HuH-7 (cell line): ENCODE measurements around the gene COMMD4.
"Not testable (repeated sequence)": the region's sequence is repeated elsewhere in the genome, so short reads cannot be mapped to it uniquely, and the experiment has no call there.

ENCODE experiments used
- DNase-seq: peaks from one replicate; pipeline ENCODE4 v3.0.0; 2011; ENCODE audit warnings: low spot score

The COMMD4 gene

GRCh38 chr15:75332093-75332492, 3.8 kb upstream of the COMMD4 start:
- DNase-seq = not testable (repeated sequence)

DNA sequence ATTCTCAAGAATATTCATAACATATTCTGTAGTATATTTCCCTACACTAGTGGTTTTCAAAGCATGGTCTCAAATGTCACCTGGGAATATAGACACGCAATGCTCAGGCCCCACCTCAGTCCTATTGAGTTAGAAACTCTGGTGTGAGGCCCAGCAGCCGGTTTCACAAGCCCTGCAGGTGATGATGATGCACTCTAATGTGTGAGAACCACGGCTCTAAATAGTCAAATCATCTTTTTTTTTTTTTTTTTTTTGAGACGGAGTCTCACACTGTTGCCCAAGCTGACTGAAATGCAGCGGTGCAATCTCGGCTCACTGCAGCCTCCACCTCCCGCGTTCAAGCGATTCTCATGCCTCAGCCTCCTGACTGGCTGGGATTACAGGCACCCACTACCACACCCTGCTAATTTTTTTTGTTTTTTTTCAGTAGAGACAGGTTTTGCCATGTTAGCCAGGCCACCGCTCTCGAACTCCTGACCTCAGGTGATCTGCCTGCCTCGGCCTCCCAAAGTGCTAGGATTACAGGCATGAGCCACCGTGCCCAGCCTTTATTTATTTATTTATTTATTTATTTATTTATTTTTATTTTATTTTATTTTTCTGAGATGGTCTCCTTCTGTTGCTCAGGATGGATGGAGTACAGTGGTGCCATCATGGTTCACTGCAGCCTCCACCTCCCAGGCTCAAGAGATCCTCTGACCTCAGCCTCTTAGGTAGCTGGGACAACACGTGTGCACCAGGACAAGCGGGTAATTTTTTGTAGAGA, 2.0 kb upstream of the COMMD4 start:
- DNase-seq = not testable (repeated sequence)

DNA sequence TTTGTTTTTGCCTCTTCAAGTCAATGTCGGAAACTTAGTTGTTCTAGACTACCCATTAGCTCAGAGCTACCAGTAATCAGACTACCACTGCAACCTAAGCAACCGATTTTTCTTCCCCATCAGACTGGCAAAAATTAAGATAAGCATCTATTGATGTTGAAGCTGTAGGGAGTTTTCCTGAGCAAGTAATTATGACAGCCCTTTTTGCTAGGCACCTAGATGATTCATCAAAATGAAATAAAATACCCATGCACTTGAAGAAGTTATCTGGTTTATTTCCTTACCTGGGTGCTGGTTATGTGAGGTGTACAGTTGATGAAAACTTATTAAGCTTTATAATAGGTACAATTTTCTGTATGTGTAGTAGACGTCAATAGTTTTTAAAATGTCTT, 554 bp upstream of the COMMD4 start:
- DNase-seq = no peak

GRCh38 chr15:75338661-75339240, 2.9 kb downstream of the COMMD4 start:
- no peak for DNase-seq

DNA sequence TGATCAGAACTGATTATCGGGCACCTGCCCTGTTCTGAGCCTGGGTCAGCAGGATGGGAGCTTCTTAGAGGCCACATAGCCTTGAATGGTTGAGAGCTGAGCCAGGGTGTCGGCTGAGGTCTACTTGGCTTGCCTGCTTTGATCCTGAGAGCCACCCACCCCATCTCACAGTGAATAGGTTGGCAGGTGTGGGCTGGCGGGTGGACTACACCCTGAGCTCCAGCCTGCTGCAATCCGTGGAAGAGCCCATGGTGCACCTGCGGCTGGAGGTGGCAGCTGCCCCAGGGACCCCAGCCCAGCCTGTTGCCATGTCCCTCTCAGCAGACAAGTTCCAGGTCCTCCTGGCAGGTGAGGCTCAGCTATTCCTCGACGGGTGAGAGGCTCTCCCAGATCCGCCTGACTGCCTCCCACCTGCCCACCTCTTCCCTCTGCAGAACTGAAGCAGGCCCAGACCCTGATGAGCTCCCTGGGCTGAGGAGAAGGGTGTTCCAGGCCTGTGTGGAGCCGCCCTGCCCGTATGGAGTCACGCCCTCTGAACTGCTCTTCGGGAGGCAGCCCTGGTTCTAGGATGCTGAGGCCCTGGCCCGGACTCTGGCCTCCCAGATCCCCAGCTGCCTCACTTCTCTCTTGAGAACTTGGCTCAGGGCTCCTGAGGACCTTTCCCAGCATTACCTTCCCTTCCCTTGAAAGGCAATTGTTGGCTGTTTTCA, 3.8 kb downstream of the COMMD4 start:
- DNase-seq = no peak

- DNase-seq = no peak
These were observed 6.4 kb downstream of the COMMD4 start for GRCh38 chr15:75342221-75342620.

GRCh38 chr15:75343953-75344352, 8.1 kb downstream of the COMMD4 start:
- DNase-seq = not testable (repeated sequence)

DNA sequence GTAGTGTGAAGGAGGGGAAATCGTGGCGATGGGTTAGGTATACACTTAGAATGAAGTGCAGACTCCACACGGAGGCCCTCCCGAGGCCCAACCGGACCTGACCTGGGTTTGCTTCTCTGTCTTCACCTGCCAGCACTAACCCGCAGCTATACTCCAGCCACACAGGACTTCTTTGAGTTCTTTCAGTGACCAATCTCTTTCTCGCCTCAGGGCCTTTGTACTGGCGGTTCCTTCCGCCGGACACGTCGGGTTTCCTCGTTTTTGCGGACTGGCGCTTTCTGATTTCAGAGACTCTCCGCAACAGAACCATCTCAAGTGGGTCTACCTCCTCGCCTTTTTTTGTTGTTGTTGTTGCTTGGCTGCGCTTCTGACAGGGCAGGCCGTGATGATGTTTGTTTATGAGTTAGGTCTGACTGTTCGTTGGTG, 10.9 kb downstream of the COMMD4 start, which contains the start of gene NEIL1:
Gene NEIL1 (plus strand): TSS at position 244 of the 426 bp plus-strand sequence. CDS start 1,867 bp downstream, outside the sequence.
- DNase-seq = no peak

GRCh38 chr15:75347222-75348033, 11.6 kb downstream of the COMMD4 start:
- peak; percentile 89 for DNase-seq

DNA sequence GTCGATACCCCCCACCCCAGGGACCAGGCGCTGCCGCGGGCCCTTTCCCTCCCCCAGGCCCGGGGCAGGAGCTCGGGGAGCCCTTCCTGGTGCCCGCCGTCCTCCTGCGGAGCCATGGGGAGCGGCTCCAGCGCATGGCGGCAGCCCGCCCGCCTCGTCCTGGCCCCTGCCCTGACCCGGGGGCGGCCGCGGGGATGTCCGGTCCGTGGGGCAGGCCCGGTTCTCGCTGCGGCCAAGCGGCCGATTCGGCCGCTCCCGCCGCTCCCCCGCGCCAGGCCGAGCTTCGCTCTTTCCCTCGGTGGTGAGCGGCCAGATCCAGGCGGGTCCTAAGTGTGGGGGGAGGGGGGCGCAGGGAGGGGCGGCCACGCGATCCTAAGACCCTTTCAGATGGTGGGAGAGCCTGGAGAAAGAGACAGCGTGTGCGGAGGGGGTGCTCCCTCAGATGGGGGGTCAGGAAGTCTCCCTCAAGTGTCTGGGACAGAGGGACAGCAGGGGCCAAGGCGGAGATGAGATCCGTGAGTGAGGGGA, 12.2 kb downstream of the COMMD4 start:
- no peak for DNase-seq

DNA sequence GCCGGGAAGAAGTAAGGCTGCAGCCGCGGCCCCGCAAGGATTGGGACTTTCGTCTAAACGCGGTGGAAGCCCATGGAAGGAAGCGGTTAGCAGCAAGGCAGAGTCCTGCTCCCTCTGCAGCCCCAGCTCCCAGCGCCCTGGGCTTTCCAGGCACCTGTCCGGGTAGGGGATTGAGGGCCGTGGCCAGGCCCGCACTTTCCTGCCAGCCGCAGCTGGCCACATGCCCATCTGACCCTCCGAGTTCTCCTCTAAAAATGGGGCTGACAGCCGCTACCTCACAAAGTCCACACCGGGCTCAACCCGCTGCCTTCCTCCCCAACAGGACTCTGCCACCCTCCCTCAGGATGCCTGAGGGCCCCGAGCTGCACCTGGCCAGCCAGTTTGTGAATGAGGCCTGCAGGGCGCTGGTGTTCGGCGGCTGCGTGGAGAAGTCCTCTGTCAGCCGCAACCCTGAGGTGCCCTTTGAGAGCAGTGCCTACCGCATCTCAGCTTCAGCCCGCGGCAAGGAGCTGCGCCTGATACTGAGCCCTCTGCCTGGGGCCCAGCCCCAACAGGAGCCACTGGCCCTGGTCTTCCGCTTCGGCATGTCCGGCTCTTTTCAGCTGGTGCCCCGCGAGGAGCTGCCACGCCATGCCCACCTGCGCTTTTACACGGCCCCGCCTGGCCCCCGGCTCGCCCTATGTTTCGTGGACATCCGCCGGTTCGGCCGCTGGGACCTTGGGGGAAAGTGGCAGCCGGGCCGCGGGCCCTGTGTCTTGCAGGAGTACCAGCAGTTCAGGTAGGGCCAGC, 12.9 kb downstream of the COMMD4 start:
- DNase-seq = no peak

DNA sequence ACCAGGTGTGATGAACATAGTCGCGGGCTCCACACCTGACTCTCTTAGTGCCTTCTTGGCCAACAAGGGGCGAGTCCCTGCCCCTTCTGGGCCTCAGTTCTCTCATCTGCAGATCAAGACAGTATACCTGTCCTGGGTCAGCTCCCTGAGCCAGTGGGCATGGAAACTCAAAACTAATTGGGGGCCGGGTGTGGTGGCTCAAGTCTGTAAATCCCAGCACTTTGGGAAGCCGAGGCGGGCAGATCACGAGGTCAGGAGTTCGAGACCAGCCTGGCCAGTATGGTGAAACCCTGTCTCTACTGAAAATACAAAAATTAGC, 13.4 kb downstream of the COMMD4 start:
- DNase-seq = not testable (repeated sequence)

- no peak for DNase-seq
These were observed 14.2 kb downstream of the COMMD4 start for GRCh38 chr15:75349851-75350588.

DNA sequence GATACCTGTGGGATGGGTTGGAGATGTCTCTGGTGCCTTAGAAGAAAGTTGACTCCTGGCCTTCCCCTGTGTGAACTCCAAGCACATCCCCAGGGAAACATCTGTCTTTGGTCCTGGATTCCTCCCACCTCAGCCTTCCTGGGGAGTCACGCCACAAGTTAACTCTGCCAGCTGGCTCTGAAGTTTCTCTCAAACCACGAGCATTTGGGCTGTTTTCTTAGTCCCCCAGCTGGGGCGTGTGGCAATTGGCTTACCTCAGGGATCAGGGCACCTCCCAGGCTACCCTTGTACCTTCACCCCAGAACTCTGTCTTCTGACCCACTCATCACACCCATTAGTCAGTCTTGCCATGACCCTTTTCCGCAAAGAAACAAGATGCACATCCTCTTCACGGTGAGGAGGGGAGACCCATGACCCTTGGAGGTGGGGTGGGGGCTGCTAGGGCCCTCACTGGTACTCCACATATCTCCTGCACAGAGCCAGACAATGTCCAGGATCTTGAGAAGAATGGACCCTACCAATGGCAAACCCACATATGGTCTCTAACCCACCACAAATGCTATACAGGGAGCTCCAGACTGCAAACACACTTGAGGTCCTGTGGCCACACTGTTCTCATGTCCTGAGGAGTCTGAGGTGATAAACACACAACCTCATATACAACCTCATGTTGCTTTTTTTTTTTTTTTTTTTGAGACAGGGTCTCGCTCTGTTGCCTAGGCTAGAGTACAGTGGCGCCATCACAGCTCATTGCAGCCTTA, 14.9 kb downstream of the COMMD4 start:
- DNase-seq = no peak

- no peak for DNase-seq
These were observed 16.6 kb downstream of the COMMD4 start for GRCh38 chr15:75352186-75353080.

- no peak for DNase-seq
These were observed 17.7 kb downstream of the COMMD4 start for GRCh38 chr15:75353604-75354003.

DNA sequence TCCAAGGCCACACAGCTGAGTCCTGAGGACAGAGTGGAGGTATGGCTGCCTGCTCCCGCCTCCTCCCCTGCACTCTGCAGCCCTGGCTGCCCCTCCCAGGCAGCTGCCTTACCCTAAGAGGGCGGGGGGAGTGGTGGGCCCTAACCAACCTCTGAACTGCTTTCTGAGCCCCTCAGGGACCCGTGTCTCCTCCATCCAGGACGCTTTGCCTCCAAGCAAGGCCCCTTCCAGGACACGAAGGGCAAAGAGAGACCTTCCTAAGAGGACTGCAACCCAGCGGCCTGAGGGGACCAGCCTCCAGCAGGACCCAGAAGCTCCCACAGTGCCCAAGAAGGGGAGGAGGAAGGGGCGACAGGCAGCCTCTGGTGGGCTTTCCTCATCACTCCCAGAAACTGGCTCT, 18.6 kb downstream of the COMMD4 start:
- no peak for DNase-seq

DNA sequence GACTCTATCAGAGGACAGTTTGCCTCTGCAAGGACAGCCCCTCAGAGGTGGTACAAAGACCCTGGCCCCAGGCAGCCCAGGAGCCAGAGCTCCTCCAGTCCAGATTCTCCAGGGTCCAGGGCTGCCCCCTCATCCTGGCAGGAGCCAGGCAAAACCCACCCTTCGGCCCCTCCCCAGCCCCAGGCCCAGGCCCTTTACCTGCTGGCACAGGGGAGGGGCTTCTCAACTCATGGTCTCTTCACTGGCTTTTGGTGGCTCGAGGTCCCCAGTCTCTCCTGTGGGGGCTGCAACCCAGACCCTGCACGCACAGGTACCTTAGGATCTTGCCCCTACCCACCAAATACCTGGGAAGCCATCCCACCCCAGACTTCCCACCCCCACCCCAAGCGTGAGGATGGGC, 19.5 kb downstream of the COMMD4 start:
- no peak for DNase-seq

DNA sequence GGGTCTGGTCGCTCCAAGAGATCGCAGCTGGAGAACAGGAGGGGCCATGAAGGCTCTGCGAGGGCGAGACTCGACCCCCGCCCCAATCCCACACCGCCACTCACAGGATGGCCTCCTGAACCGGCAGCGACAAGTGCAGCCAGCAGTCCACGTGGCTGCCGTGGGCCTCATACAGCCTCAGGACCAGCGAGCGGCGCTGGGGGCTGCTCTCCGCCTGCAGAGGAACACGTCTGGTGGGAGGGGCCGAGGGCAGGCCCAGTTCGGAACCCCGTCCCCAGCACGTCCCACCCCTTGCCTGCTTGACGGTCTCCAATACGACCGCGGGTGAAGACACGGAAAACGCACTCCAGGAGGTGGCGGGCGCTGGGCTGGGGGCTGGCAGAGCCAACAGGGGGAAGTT, 20.1 kb downstream of the COMMD4 start:
- no peak for DNase-seq
